Mucosa of stomach (tissue), 1 donor: Measurements from ENCODE around the gene JAML.

Source experiments
- H3K27me3 ChIP-seq: one replicate; pipeline ENCODE4 v1.7.0; 2013; ENCODE audit warnings: mild to moderate bottlenecking, low read length; ENCODE audit not compliant: control insufficient read depth, insufficient read depth
- H3K36me3 ChIP-seq: one replicate; pipeline ENCODE4 v1.7.0; 2013; ENCODE audit warnings: low read length; ENCODE audit not compliant: control insufficient read depth, insufficient read depth
- H3K4me1 ChIP-seq: one replicate; pipeline ENCODE4 v1.7.0; 2013; ENCODE audit warnings: mild to moderate bottlenecking, low read length; ENCODE audit not compliant: control insufficient read depth, insufficient read depth
- H3K4me3 ChIP-seq: one replicate; pipeline ENCODE4 v1.7.0; 2013; ENCODE audit warnings: low read length
- H3K9ac ChIP-seq: one replicate; pipeline ENCODE4 v1.7.0; 2013; ENCODE audit warnings: mild to moderate bottlenecking, low read length, moderate library complexity
- H3K9me3 ChIP-seq: one replicate; pipeline ENCODE4 v1.7.0; 2013; ENCODE audit warnings: mild to moderate bottlenecking, low read length, moderate library complexity; ENCODE audit not compliant: control insufficient read depth
- donor health status: Pancreatic carcinoma.

Gene JAML

GRCh38 chr11:118176778-118177134, 48.1 kb downstream of the JAML start:
- peaks cover 13% of the 10 kb centered on the region for H3K27me3 ChIP-seq
- peaks cover 2% of the 10 kb centered on the region for H3K4me1 ChIP-seq
- H3K9me3 ChIP-seq = no peaks in the 10 kb centered on the region
- H3K9ac ChIP-seq = no peak overlapping the region
- H3K4me3 ChIP-seq = no peak overlapping the region
- no peaks in the 10 kb centered on the region for H3K36me3 ChIP-seq

- H3K4me3 ChIP-seq = no peak within 1 kb of the TSS
- H3K4me1 ChIP-seq = peaks cover 8% of the 10 kb centered on the region
- peaks cover 19% of the 10 kb centered on the region for H3K27me3 ChIP-seq
- no peaks in the 10 kb centered on the region for H3K9me3 ChIP-seq
- H3K36me3 ChIP-seq = no peaks in the 10 kb centered on the region
- H3K9ac ChIP-seq = no peak within 1 kb of the TSS
These were observed 48.6 kb downstream of the JAML start, which contains the start of gene SCN2B for GRCh38 chr11:118175993-118176777. SCN2B (minus strand) TSS chr11:118176639; CDS start chr11:118176431, 208 bp downstream.

- Histone ChIP-seq H3K9me3 (no peaks in the 10 kb centered on the region), H3K9ac (no peak overlapping the region), H3K4me1 (peaks cover 8% of the 10 kb centered on the region), H3K4me3 (no peak overlapping the region), H3K27me3 (peaks cover 27% of the 10 kb centered on the region), H3K36me3 (no peaks in the 10 kb centered on the region)
These were observed 49.5 kb downstream of the JAML start for GRCh38 chr11:118175031-118175992.

GRCh38 chr11:118174006-118174567, 50.7 kb downstream of the JAML start:
- H3K9me3 ChIP-seq = no peaks in the 10 kb centered on the region
- no peak overlapping the region for H3K4me3 ChIP-seq
- no peak overlapping the region for H3K9ac ChIP-seq
- H3K4me1 ChIP-seq = peaks cover 8% of the 10 kb centered on the region
- H3K27me3 ChIP-seq = peaks cover 35% of the 10 kb centered on the region
- H3K36me3 ChIP-seq = no peaks in the 10 kb centered on the region

GRCh38 chr11:118172356-118172755, 52.5 kb downstream of the JAML start:
- Histone ChIP-seq H3K27me3 (peaks cover 45% of the 10 kb centered on the region), H3K9ac (no peak overlapping the region), H3K36me3 (no peaks in the 10 kb centered on the region), H3K4me1 (peaks cover 8% of the 10 kb centered on the region), H3K9me3 (no peaks in the 10 kb centered on the region), H3K4me3 (no peak overlapping the region)

GRCh38 chr11:118171269-118172062, 53.3 kb downstream of the JAML start:
- Histone ChIP-seq H3K4me3 (no peak overlapping the region), H3K36me3 (no peaks in the 10 kb centered on the region), H3K27me3 (peaks cover 39% of the 10 kb centered on the region), H3K9ac (no peak overlapping the region), H3K4me1 (peaks cover 8% of the 10 kb centered on the region), H3K9me3 (no peaks in the 10 kb centered on the region)

DNA sequence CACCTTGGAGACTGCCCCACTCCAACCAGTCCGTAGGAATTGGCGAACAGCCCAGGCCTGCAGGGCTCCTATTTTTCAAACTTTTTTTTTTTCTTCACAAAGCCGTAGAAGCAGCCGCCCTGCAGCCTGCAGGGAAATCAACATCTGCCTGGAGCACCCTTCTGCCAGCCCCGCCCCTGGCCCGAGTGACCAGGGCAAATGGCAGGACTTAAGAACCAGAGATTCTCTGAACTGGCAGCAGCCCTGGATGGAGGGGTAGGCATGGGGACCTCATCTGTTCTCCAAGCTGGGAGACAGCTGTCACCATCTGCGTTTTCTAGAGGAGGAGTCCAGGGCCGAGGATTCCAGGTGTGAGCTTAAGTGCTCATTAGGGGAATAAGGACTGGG, 53.9 kb downstream of the JAML start:
- H3K9me3 ChIP-seq = no peaks in the 10 kb centered on the region
- H3K9ac ChIP-seq = no peak overlapping the region
- H3K27me3 ChIP-seq = peaks cover 40% of the 10 kb centered on the region
- no peaks in the 10 kb centered on the region for H3K36me3 ChIP-seq
- H3K4me1 ChIP-seq = peaks cover 8% of the 10 kb centered on the region
- H3K4me3 ChIP-seq = no peak overlapping the region

DNA sequence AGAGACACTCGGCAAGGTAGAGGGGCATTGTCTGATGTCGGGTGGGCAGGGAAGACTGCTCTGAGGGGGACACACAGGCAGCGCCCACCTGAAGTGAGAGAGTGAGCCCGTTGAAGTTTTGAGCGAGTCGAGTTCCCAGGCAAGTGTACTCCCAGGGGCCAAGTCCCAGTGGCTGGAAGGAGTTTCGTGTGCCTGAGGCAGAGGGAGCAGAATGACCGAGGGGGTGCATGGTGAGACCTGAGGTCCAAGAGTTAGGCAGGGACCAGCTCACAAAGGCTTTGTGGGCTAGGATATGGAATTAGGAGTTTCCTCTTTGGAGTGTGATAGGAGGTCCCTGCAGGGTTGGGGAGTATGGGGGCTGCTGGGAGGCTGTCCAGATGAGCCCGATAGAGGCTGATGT, 54.6 kb downstream of the JAML start:
- peaks cover 40% of the 10 kb centered on the region for H3K27me3 ChIP-seq
- H3K4me3 ChIP-seq = no peak overlapping the region
- no peak overlapping the region for H3K9ac ChIP-seq
- H3K9me3 ChIP-seq = no peaks in the 10 kb centered on the region
- no peaks in the 10 kb centered on the region for H3K36me3 ChIP-seq
- peaks cover 8% of the 10 kb centered on the region for H3K4me1 ChIP-seq

DNA sequence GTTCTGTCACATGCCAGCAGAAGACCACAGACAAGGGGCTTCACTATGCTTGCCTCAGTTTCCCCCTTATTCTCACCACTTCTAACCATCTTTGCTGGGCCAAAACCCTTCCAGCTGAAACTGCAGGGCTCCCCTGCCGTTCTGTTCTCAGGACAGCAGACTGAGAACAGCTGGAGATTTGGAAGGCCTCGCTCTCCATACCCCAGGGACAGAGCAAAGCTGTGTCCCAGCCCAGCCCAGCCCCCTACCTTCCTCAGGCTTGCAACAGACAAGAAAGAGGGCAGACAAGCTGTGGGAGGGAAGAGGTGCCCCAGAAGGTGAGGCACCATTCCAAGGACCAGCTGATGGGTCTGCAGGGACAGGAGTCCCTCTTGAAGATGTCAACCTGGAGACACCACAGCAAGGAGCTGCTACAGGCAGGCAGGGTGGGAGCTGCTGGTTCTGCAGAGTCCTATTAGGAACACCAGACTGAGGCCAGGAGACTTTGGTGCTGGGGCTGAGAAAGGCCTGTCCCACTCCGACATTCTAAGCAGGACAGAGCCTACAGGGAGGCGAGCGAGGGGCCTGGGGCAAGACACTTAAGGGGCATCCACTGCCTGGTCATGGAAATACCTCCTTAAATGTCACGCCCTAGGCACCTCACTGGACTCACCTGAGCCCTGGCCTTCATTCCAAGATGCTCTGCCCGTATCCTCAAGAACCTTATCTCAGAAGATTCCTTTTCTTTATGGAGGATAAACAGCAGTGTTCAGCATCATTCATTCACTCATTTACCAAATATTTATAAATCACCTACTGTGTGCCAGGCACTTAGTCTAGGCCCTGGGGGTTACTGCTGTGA, 55.3 kb downstream of the JAML start:
- peaks cover 40% of the 10 kb centered on the region for H3K27me3 ChIP-seq
- H3K4me3 ChIP-seq = no peak overlapping the region
- H3K4me1 ChIP-seq = peaks cover 8% of the 10 kb centered on the region
- no peaks in the 10 kb centered on the region for H3K9me3 ChIP-seq
- H3K9ac ChIP-seq = no peak overlapping the region
- H3K36me3 ChIP-seq = no peaks in the 10 kb centered on the region

- Histone ChIP-seq H3K27me3 (peaks cover 45% of the 10 kb centered on the region), H3K9ac (no peak overlapping the region), H3K9me3 (no peaks in the 10 kb centered on the region), H3K4me3 (no peak overlapping the region), H3K4me1 (peaks cover 8% of the 10 kb centered on the region), H3K36me3 (no peaks in the 10 kb centered on the region)
These were observed 56.1 kb downstream of the JAML start for GRCh38 chr11:118168751-118169150.

DNA sequence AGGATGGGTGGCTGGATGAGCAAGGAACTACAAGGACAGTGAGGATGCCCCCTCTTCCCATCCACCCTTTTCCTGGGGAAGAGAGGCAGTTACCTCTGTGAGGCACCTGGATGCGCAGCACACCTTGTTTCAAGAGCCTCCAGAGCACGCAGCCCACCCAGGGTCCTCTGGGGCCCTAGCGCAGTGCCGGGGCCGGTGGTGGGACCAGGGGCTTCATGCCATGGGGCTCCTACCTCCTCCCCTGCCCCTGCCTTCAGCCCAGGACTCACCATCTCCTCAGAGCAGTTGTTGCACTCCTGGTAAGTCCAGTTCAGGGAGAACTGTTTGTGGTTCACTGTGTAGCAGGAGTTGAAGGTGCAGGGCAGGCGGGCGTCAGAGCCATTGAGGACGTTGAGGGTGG, 56.5 kb downstream of the JAML start:
- H3K27me3 ChIP-seq = peaks cover 50% of the 10 kb centered on the region

More for the DNA sequence above, 56.5 kb downstream of the JAML start:
- Histone ChIP-seq H3K36me3 (no peaks in the 10 kb centered on the region), H3K9me3 (no peaks in the 10 kb centered on the region), H3K9ac (no peak overlapping the region), H3K4me3 (no peak overlapping the region), H3K4me1 (peaks cover 8% of the 10 kb centered on the region)
